ENCODE measurements around the gene CS.
"Not testable (repeated sequence)": the region's sequence is repeated elsewhere in the genome, so short reads cannot be mapped to it uniquely, and the experiment has no call there.

CS gene

DNA sequence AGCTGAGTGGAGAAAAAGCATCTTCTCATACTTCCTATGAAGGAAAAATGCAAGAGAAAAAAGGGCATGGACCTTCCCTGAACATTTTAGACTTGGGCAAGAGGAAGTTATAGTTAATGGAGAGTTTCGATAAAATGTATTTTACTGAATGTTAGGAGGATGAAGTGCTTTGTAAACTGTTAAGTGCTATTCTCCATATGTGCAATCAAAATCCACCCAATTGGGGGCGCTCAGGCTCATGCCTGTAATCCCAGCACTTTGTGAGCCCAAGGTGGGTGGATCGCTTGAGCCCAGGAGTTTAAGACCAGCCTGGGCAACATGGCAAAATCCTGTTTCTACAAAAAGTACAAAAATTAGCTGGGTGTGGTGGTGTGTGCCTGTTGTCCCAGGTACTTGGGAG, 17.5 kb upstream of the CS start:
- no peak for DNase-seq

DNA sequence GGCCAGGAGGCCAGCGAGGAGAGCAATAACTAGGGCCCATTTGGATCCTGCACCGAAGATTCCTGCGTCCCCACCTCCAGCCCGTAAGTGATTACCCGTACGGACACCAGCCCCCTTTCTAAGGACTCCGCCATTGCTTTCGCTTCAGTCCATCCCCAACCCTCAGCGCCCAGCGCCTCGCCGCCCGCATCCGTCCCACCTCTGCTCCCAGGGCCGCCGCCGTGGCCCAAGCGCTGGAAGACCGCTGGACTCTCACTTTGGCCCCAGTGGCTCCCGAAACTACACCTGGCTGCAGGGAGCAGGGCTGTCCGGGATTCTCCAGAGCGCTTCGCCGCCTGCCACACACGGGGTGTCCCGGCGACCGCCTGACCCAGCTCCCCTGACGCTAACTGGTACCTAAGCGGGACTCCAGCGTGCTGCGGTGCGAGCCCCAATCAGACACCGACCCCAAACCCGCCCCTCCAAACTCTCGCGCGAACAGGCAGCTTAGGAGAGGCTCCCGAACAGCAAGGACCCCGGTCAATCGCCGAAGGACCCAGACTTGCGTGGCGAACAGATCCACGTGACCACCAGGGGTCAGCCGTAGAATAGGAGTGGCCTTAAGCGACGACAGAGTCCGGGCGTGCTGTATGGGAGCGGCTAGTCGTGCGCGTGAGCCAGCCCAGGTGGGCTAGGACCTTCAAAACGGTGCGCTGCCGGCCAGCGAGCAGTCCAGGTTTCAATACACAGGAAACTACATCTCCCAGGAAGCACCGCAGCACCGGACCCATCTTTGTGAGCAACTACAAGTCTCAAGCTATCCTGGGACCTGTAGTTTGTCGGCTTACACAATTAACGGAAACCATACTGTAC, 15.7 kb upstream of the CS start, which contains the start of gene CNPY2:
Gene CNPY2 (minus strand): TSS at position 367 of the 852 bp plus-strand sequence. CDS start 771 bp downstream, outside the sequence.
- DNase-seq, result peak; percentile 89 to 91

DNA sequence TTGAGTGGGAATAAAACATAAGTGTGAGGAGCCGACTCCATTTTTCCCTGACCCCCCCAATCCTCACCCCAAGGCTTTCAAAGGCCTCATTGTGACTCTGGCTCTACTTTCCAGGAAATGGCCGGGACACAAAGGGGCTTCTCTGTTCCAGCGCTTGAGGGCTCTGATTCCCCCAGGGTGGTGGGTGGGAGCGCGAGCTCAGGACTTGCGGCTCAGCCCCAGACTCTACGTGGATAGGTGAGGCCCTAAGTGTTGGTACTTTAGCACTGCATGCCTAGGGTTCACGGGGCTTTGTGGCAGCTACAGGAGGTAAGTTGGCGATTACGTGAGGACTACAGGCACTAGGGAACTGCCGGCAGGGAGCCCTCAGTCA, 15.1 kb upstream of the CS start:
- peak in 1 of 2 donors; percentile 33 for DNase-seq

- DNase-seq, result no peak
Observed at GRCh38 chr12:56311003-56311402, 10.9 kb upstream of the CS start.

DNA sequence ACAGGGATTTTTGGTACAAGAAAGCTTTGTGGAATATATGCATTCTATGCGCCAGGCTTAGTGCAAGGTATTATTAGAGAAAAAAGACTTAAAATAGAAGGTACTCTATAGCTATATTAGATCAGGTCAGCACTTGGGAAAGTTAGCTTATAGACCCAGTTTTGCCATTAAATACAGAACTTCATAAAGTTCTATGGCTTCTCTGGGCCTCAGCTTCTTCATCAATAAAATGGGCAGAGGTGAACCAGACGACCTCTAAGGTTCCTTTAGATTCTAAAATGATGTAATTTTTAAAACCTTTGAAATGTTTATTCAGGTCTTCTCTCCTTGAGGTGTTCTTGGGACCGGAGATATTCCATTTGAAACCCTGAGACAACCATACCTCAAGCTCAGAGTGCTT, 8.6 kb upstream of the CS start:
- no peak for DNase-seq

DNA sequence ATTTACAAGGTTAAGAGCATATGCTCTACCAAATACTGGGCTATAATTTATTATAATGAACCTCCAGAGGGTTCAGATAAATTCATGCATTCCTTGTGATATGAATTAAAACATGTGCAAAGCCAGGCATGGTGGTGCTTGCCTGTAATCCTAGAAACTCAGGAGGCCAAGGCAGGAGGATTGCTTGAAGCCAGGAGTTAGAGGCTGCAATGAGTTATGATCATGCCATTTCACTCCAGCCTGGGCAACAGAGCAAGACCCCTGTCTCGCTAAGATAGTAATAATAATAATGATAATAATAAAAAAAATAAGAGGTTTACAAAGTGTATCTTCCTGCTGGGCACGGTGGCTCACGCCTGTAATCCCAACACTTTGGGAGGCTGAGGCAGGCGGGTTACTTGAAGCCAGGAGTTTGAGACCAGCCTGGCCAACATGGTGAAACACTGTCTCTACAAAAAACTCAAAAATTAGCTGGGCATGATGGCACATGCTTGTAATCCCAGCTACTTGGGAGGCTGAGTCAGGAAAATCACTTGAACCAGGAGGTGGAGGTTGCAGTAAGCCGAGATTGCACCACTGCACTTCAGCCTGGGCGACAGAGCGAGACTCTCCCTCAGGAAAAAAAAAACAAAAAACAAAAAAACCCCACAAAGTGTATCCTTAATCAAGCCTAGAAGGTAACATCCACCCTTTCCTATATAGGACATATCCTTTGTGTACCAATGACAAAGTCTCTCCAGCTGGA, 7.3 kb upstream of the CS start:
- DNase-seq, result no peak

DNA sequence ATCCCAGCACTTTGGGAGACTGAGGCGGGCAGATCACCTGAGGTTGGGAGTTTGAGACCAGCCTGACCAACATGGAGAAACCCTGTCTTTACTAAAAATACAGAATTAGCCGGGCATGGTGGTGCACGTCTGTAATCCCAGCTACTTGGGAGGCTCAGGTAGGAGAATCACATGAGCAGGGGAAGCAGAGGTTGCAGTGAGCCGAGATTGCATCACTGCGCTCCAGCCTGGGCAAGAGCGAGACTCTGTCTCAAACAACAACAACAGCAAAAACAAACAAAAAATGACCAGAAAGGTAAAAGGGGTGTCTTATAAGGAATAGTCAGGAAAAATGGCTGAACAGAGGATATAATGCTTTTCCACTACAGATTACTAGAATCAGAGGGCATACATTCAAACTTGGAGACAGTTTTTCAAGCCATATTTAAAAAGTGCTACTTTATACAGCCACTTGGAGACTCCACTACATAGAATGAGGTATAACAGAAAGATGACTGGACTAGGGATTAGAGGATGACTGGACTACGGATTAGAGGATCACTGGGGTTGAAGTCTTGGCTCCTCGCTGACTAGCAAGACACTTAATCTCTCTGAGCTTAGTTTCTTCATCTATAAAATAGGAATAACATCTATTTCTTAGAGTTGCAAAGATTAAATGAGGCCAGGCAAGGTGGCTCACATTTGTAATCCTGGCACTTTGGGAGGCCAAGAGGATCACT, 4.9 kb upstream of the CS start:
- DNase-seq, result no peak

- DNase-seq, result no peak
Observed at GRCh38 chr12:56304276-56304675, 4.1 kb upstream of the CS start.

DNA sequence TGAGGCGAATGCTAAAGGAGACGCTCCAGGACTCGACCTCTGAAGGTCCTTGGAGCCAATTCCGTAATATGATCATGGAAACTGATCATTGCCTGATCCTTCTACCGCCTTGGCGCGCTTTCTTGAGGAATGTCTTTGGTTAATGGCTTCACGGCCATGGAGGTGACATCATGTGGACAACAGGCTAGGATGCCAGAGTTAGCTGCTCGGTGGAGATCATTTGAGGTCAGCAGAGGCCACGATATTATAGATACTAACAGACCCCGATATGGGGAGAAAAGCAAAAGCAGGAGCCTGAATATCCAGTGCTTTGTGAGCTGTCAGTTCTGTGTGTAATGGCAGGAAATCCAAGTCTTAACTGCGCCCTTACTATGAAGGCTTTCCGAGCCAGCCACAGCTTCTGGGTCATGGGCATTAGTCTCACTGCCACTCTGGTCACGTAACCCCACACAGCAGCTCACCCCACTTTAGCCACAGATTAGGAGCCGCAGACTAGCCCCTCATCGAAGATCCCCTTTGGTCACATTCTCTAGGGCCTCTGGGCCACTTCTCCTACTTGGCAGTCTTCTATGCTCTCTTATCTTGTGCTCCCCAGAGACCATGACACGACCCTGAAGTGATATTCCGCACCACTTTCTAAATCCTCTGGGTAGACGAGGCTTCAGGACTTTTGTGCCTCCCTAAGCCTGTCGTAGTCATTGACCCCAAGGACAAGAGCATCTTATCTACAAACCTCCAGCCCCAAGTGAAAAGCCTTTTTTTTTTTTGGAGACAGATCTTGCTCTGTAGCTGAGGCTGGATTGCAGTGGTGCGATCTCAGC, 724 bp upstream of the CS start:
- DNase-seq, result no peak

GRCh38 chr12:56299308-56299852, 750 bp downstream of the CS start:
- no peak for DNase-seq

DNA sequence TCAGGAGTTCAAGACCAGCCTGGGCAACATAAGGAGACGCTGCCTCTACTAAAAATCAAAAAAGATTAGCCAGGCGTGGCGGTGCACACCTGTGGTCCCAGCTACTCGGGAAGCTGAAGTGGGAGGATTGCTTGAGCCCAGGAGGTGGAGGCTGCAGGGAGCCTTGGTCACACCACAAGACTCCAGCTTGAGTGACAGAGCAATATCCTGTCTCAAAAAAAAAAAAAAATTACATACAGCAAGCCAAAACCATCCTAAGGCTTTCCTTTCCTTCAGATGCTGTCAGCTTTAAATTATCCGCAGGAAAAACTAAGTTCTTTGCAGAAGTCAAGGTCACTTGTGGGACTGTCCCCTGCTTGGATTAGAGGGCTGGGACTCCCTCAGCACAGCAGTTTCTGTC, 1.3 kb downstream of the CS start:
- DNase-seq, result no peak

- no peak for DNase-seq
Observed at GRCh38 chr12:56297400-56297799, 2.7 kb downstream of the CS start.

GRCh38 chr12:56296295-56296694, 3.8 kb downstream of the CS start:
- no peak for DNase-seq

GRCh38 chr12:56293795-56294194, 6.3 kb downstream of the CS start:
- no peak for DNase-seq

- DNase-seq, result no peak
Observed at GRCh38 chr12:56288705-56289387, 11.3 kb downstream of the CS start.

- no peak for DNase-seq
Observed at GRCh38 chr12:56286044-56286830, 13.9 kb downstream of the CS start.

- not testable (repeated sequence) for DNase-seq
Observed at GRCh38 chr12:56284263-56284662, 15.9 kb downstream of the CS start.

DNA sequence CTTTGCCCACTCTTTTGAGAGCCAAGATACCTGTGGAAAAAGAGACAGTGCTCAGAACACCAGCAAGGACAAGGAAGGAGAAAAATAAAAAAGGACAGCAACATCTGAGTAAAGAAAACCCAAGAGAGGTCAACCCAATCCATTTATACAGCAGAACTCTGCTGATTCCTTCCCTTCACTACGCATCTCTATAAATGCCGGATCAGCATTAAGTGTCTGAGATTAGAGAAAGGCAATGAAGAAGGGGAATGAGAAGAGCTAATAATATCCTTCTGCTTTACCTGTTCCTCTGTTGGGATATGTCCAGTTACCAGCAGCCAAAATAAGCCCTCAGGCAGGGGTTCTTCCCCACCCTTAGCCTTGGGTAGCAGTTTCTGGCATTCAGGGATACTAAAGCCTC, 17.6 kb downstream of the CS start:
- DNase-seq, result no peak

- DNase-seq, result no peak
Observed at GRCh38 chr12:56282030-56282429, 18.1 kb downstream of the CS start.

GRCh38 chr12:56280849-56281248, 19.3 kb downstream of the CS start:
- DNase-seq, result no peak

DNA sequence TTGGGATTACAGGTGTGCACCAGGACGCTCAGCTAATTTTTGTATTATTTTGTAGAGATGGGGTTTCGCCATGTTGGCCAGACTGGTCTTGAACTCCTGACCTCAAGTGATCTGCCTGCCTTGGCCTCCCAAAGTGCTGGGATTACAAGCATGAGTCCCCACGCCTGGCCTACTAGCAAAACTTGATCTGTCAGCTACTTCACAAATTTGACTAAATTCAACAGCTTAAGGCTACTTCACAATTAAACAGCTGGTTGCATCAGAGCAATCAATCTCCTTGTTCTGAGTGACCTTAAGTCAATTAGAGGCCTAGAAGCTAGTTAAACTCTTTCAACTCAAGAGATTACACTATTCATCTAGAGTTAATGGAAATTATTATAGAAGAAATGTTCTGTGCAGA, 21.2 kb downstream of the CS start:
- DNase-seq, result no peak

Data from bone marrow (tissue), 2 donors.